Right hindlimb (tissue), 1 donor: Measurements from ENCODE around the gene LCA5.
A peak's percentile ranks its signal among the peaks of the same experiment; 100 is the strongest.
"Not testable (repeated sequence)": the region's sequence is repeated elsewhere in the genome, so short reads cannot be mapped to it uniquely, and the experiment has no call there.

Source experiments
- DNase-seq: peaks from one replicate; pipeline ENCODE4 v3.0.0-alpha.2; 2018

Gene LCA5

GRCh38 chr6:79536585-79536953, 661 bp downstream of the LCA5 start:
- DNase-seq, result peak; percentile 44

GRCh38 chr6:79529567-79529966, 7.7 kb downstream of the LCA5 start:
- not testable (repeated sequence) for DNase-seq

- DNase-seq, result no peak
These were observed 10.3 kb downstream of the LCA5 start for GRCh38 chr6:79526897-79527296.

GRCh38 chr6:79525272-79526100, 11.7 kb downstream of the LCA5 start:
- no peak for DNase-seq

GRCh38 chr6:79524065-79524464, 13.2 kb downstream of the LCA5 start:
- no peak for DNase-seq

GRCh38 chr6:79522609-79523008, 14.6 kb downstream of the LCA5 start:
- DNase-seq, result no peak

- DNase-seq, result no peak
These were observed 16.7 kb downstream of the LCA5 start for GRCh38 chr6:79520534-79520933.

GRCh38 chr6:79518842-79519241, 18.4 kb downstream of the LCA5 start:
- no peak for DNase-seq

- no peak for DNase-seq
These were observed 21.8 kb downstream of the LCA5 start for GRCh38 chr6:79515436-79515835.

GRCh38 chr6:79513111-79513510, 24.1 kb downstream of the LCA5 start:
- DNase-seq, result no peak

GRCh38 chr6:79512014-79512413, 25.2 kb downstream of the LCA5 start:
- no peak for DNase-seq

- no peak for DNase-seq
These were observed 26.5 kb downstream of the LCA5 start for GRCh38 chr6:79510707-79511106.

- no peak for DNase-seq
These were observed 31.0 kb downstream of the LCA5 start for GRCh38 chr6:79506251-79506650.

GRCh38 chr6:79504372-79504771, 32.9 kb downstream of the LCA5 start:
- no peak for DNase-seq

GRCh38 chr6:79498842-79499241, 38.4 kb downstream of the LCA5 start:
- no peak for DNase-seq

GRCh38 chr6:79495246-79495645, 42.0 kb downstream of the LCA5 start:
- no peak for DNase-seq

- DNase-seq, result no peak
These were observed 42.4 kb downstream of the LCA5 start for GRCh38 chr6:79494841-79495240.

GRCh38 chr6:79470728-79471127, 66.5 kb downstream of the LCA5 start:
- no peak for DNase-seq

- no peak for DNase-seq
These were observed 67.6 kb downstream of the LCA5 start for GRCh38 chr6:79469376-79470246.

- DNase-seq, result no peak
These were observed 68.6 kb downstream of the LCA5 start for GRCh38 chr6:79468587-79468986.

- DNase-seq, result no peak
These were observed 69.1 kb downstream of the LCA5 start for GRCh38 chr6:79468116-79468515.

GRCh38 chr6:79467716-79468115, 69.5 kb downstream of the LCA5 start:
- DNase-seq, result no peak

- no peak for DNase-seq
These were observed 70.9 kb downstream of the LCA5 start for GRCh38 chr6:79466207-79466834.

GRCh38 chr6:79465381-79465780, 71.8 kb downstream of the LCA5 start:
- no peak for DNase-seq
